PC-3 (cell line): ENCODE measurements around the gene ZNF750.

ENCODE experiments used
- CTCF ChIP-seq: fragments of 300-600 bp; sonication (generic); conservative IDR thresholded peaks from 2 replicates; pipeline ENCODE4 v1.5.1; 2017; ENCODE audit warnings: antibody characterized with exemption, low read depth, mild to moderate bottlenecking, low read length
- EZH2 ChIP-seq: fragments of 300-600 bp; sonication (generic); IDR thresholded peaks from one replicate; pipeline ENCODE4 v1.6.1; 2017; ENCODE audit warnings: antibody characterized with exemption, mild to moderate bottlenecking, low read length; ENCODE audit not compliant: unreplicated experiment

GRCh38 chr17:82856361-82856760 is 16.5 kb upstream of the ZNF750 start:
- TF ChIP-seq EZH2 (no peak), CTCF (no peak)
